Stimulated activated CD8-positive, alpha-beta memory T cell treated with anti-CD3 and anti-CD28 coated beads, Interleukin-7, amount 100 ng/mL, for 48 hours (primary cell): ENCODE data around the gene ZNF793.

Source experiments
- DNase-seq, 2 donors: peaks; one replicate each; pipeline ENCODE4 v3.0.0-alpha.2; 2020; ENCODE audit warnings: low read depth in 1 of 2; ENCODE audit errors: extremely low read depth in 1 of 2

The ZNF793 gene

DNA sequence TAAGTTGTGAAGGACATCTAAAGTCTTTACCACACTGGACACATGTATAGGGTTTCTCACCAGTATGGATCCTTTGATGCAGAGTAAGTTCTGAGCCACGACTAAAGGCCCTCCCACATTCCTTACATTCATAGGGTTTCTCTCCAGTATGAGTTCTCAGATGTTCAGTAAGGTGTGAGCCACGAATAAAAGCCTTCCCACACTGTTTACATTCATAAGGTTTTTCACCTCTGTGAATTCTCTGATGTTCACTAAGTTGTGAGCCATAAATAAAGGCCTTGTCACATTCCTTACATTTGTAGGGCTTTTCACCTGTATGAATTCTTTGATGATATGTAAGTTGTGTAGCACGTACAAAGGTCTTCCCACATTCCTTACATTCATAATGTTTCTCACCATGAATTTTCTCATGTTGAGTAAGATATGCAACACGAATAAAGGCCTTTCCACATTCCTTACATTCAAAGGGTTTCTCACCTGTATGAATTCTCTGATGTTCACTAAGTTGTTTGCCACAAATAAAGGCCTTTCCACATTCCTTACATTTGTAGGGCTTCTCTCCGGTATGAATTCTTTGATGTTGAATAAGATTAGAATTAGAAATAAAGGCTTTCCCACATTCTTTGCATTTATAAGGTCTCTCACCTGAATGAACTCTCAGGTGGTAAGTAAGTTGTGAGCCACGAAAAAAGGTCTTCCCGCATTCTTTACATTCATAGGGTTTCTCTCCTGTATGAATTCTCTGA, 58.1 kb downstream of the ZNF793 start:
- no peak for DNase-seq

DNA sequence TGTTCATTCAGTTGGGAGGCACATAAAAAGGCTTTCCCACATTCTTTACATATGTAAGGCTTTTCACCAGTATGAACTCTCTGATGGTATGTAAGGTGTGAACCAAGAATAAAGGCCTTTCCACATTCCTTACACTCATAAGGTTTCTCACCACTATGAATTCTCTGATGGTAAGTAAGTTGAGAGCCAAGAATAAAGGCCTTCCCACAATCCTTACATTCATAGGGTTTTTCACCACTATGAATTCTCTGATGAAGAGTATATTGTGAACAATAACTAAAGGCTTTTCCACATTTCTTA, 58.6 kb downstream of the ZNF793 start:
- DNase-seq, result no peak

DNA sequence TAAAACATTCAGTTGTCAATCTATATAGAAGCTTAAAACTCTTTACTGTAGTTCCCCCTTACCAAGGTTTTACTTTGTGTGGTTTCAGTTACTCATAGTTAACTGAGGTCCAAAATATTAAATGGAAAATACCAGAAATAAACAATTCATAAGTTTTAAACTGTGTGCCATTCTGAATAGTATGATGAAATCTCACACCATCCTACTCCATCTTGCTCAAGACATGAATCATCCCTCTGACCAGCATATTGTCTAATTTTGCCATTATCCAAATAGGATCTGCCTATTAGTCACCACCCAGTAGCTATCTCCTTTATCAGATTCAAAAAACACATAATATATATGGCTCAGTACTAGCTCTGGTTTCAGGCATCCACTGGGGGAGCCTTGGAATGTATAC, 65.5 kb downstream of the ZNF793 start:
- no peak for DNase-seq

DNA sequence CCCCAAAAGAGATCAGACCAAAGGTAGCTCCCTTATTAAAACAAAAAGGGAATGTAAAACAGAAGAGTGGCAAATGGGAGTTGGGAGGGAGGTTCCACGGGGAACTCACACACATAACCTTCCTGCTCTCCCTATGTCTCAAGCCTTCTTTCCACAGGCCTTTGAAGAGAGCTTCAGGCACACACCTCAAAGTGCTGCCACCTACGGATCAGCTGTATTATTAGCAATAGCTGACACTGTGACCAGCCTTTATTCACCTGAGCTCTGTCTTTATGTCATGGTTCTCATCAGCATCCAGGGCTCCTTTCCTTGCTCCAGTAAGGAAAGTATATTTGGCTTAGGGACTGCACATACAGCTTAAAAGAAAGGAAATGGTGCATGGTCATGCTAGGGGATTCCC, 76.6 kb downstream of the ZNF793 start:
- DNase-seq, result no peak
